Activated CD4-positive, alpha-beta T cell treated with anti-CD3 and anti-CD28 coated beads, Interleukin-10, Interleukin-2, amounts not matched to agents 100 ng/mL and 50 ng/mL, durations not matched to agents 16 hours and 8 hours (primary cell): ENCODE results near the gene CMIP.
A peak's percentile ranks its signal among the peaks of the same experiment; 100 is the strongest.
"Not testable (repeated sequence)": the region's sequence is repeated elsewhere in the genome, so short reads cannot be mapped to it uniquely, and the experiment has no call there.

Experiments used
- DNase-seq: peaks from one replicate; pipeline ENCODE4 v3.0.0-alpha.2; 2020

CMIP gene

DNA sequence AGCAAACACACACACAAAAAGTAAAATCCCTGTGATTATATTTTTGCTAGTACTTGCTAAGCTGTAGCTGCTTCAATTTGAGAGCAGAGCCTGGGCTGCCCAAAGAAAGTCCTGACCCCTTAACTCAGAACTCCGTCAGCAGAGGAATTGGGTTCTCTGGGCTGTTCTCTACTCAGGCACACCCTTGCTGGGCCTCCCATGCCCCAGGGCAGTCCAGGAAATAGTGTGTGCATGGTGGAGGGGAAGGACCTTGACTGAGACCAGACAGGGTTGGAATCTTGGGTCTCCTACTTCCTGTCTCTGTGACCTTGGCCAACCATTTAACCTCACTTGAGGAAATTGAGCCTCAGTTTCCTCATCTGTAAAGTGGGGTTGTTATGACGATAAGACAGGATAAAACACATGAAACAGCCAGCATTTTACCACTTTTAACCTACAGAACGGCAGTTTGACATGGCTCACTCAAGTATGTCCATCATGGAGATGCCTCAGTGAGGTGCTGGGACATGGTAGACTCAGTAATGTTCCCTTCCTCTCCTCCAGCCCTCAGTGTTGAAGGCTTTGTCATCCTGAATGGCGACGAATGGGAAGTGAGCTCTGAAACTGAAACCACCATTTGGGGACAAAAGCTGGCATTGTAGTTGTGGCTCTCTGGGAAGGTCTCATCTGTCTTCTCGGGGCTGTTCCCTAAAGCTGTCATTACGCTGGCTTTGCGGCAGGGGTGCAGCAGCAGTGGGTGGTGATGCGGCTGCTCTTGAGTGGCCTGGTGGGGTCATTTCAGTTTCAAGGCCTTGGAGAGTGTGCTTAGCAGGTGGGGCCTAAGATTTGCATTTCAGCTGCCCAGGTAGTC is 74.9 kb downstream of the CMIP start:
- DNase-seq = no peak

- DNase-seq = no peak
Observed at GRCh38 chr16:81520151-81520470, 75.5 kb downstream of the CMIP start.

DNA sequence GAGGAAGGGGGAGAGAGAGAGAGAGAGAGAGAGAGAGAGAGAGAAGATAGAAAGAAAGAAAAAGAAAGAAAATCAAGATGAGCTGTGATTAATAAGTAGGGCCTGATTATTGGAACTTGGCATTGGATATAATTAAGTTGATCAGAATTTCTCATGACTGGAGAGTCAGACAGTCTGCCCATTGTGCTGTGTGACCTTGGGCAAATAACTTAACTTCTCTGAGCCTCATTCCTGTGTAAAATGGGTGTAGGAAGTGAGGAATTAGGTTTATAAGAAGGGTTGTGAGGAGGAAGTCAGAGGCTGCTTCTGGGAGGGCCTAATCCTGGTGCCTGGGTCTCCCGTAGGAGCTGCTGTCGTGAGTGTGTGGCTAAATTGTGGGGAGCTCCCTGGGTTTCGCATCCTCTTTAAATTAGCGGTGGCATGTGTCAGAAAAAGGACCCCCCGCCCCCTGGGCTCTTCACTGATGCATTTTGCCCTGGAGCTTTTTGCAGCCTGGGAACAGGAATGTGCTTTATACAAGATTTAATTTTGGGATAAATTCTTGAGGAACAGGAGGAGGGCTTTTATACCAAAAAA is 76.0 kb downstream of the CMIP start:
- DNase-seq = no peak

DNA sequence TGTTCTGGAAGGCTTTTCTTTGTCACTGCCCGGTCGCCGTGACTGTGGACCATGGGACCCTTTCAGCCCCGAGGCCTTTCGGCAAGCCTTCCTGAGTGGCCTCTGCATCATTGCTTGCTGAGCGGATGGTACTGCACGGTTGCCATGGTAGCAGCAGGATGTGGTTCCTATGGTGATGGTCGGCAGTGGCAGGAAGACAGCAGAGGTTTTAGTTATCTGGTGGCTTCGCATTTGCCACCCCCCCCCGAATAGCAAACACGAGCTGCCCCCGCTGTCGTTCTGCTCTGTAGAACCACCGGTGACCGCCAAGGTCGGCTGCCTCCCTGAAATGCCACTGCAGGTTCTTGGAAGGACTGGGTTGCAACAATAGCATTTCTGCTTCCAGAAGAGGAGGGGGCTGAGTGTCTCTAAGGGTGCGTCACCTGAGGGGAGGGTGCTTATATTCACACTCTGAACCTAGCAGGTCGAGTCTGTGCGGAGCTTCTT is 76.6 kb downstream of the CMIP start:
- DNase-seq = peak; percentile 79

DNA sequence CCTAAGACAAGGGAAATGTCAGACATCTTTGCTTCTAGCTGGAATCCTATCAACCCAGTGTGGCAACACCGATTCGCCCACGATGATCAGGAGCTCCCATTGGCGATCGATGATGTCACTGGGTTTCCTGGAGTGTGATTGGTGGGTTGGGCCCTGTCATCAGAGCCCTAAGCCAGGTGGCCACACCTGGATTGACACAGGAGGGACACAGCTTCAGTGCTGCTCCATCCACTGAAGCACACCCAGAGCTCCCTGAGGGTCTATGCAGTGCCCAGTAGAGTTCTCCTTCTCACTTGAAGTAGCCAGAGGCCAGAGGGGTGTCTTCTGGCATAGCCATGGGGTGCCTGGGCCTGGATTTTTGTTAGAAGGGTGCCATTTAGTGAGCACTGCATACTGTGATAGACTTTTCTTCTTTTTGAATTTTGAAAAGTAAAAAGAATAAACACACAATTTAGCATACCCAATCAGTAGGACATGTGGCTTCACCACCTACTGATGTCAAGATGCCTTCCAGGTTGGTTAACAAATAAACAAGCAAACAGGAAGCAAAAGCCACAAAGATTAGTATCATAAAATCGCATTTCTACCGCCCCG is 77.6 kb downstream of the CMIP start:
- peak; percentile 19 for DNase-seq

GRCh38 chr16:81522851-81523250 is 78.2 kb downstream of the CMIP start:
- DNase-seq = not testable (repeated sequence)

DNA sequence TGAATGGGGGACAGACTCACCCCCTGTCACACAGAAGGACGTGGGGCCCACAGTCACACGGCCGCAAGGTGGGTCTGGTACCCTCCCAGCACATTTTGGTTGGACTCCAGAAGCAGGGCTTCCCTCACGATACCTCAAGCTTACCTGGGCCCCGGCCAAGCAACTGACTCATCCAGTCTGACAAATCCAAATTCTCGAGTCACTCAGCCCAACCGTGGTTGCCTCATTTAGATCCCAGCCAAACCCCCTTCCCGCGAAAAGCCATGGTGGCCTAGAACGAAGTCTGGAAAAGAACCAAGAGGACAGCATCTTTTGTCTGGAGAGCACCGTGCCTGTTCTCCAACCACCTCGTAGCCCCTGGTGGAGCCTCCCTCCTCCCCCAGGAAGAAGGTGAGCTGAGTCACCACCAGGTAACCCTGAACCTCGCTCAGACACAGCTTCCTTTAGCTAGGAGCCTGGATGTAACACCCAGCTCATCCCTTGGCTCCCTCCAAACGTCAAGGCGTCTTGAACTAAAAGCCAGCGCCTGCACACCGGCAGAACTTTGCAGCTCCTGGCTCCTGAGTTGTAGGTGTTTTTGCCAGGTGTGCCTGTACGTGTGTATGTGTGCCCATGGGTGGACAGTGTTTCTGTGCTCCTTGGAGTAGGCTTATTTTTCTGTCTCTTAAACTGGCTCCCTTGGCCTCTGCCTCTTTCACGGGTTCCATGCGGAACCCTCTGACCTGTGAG is 78.9 kb downstream of the CMIP start:
- no peak for DNase-seq

GRCh38 chr16:81524382-81524781 is 79.8 kb downstream of the CMIP start:
- peak; percentile 43 for DNase-seq

DNA sequence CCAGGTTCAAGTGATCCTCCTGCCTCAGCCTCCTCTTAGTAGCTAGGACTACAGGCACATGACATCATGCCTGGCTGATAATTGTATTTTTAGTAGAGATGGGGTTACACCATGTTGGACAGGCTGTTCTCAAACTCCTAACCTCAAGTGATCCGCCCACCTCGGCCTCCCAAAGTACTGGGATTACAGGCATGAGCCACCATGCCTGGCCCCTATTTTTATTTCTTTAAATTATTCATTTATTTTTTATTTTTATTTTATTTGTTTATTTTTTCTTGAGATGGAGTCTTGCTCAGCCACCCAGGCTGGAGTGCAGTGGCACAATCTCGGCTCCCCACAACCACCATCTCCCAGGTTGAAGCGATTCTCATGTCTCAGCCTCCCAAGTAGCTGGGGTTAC is 80.3 kb downstream of the CMIP start:
- DNase-seq = not testable (repeated sequence)

- no peak for DNase-seq
Observed at GRCh38 chr16:81526199-81526598, 81.6 kb downstream of the CMIP start.

DNA sequence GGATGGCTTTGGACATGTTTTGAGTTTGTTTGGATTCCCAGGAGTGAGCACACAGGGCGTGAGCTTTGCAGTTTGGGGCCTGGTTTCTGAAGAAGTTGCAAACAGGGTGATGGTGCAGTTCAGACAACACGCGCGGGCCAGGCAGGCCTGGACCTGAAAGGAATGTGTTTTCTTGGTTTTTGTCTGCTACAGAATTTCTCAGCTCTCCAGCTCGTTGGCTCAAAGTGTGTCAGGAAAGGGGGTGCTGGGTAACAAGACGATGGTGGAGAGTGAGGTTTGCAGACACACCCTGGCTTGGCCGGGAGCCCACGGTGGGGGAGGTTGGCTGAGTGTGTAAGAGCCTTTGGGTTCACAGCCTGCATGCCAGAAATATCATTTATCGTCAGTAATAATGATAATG is 82.3 kb downstream of the CMIP start:
- no peak for DNase-seq

DNA sequence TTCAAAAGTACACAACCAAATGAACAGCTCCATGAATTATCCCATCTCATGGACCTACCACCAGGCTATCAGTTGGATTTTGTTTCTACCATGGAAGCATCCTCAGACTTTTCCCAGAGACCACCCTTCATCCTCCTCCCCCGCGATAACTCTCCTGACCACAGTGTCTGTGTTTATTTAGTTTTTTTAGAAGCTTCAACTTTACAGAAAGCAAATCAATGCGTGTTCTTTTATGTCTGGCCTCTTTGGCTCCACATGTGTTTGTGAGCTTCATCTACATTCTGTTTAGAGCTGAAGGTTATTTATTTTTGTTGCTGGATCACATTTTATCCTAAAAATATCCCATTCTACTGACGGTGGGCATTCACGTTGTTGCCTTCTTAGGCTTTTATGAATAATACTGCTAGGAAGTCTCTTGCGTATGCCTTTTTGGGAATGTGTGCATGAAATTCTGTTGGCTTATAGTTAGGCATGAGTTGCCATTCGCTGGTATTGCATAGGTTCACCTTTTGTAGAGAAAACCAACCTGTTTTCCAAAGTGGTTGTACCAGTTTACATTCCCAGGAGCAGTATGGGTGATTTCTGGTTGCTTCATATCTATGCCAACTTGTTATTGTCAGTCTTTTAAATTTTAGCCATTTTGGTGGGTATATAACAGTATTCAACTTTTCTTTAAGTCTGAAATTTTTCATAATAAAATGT is 83.0 kb downstream of the CMIP start:
- DNase-seq = no peak

DNA sequence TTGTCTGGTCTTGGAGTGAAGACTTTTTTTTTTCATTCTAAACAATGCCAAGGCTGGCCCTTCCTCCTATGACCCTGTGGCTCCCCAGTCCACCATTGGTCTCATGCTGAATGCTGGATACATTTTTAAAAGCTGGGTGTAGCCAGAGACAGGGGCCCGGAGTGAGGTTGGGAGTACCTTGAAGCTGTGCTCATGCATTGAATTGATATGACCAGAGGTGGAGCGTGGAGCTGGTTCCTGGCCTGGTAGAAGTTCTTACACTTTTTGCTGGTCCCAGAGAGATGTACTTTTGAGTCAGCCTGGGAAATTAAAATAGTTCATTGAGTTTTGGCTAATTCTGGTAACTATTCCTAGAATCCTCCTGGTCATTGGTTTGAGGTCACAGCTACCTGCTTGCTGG is 83.6 kb downstream of the CMIP start:
- no peak for DNase-seq

DNA sequence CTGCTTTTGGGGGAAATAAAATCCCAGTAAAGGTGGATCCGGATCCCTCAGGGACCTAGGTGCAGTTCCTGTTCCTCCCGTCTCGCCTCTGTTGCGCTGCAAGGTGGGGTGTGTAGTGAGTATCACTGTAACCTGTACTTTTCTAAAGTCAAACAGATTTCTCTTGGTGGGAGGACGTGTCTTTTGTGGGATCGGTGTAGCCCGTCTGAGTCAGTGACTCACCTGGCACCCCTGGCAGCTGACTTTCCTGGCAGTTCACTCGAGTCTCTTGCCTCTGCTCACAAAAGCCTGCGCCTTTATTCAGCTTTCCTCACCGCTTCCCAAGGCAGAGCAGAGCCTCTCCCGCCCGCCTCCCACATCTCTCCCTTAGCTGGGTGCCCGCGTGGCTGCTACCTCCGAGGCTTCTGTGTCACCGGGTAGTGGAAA is 85.7 kb downstream of the CMIP start:
- DNase-seq = no peak

- DNase-seq = no peak
Observed at GRCh38 chr16:81530814-81531213, 86.2 kb downstream of the CMIP start.

GRCh38 chr16:81531419-81531821 is 86.8 kb downstream of the CMIP start:
- no peak for DNase-seq

GRCh38 chr16:81532491-81533174 is 88.0 kb downstream of the CMIP start:
- DNase-seq = no peak

GRCh38 chr16:81533175-81533507 is 88.5 kb downstream of the CMIP start:
- no peak for DNase-seq

GRCh38 chr16:81535679-81536360 is 91.2 kb downstream of the CMIP start:
- DNase-seq = no peak

DNA sequence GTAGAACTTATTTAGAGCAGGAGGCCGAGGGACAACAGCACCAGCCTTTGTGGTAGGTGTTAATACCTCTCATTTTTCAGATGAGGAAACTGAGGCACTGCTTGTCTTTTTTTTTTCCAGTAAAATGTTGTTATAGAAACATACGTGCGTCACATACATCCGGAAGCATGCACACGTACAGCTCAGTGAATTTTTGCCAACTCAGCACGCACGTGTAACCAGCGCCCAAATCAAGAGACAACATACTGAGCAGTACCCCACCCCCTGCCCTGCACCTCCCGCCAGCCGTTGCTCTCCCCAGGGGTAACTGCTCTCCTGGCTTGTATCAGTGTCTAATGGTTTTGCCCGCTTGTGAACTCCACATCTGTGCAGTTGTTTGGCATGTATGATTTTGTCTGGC is 92.0 kb downstream of the CMIP start:
- no peak for DNase-seq

DNA sequence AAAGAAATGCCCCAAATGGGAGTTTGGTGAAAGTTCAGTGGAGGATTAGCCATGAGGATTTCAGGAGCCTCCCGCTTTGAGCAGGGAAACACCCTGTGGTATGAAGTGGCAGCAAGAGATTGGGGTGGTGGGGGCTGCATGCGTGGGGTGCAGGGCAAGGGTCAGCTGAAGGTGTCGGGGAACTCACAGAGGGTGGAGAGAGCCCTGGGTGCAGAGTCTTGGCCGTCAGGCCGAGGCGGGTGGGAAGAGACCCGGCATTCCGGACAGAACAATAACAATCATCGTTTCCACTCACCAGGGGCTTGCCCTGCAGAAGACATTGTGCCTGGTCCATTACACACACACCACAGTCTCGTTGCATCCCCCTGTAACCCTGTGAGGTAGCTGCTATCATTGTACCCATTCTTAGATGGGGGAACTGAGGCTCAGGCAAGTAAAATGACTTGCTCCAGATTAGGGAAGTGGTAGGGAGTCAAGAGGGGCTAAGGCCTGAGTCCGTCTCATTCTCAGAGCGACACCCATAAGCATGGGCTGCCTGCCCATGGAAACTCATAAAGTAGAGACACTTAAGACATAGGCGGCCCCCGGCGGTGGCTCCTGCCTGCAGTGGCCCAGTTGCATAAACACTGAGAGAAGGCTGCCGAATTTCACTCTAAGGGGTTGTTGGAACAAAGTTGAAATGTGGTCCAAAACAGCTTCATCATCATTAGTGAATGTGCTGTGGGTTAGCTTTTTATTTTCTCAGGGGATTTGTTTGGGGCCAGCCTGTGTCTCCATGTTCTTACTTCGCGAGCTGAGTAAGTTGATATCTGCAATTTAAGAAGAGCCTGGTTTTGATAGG is 93.3 kb downstream of the CMIP start:
- DNase-seq = no peak
